GM18520 (cell line): ENCODE measurements around the gene RAB3D.

Source experiments
- ATAC-seq: cut with Tn5 transposase; IDR thresholded peaks from one replicate; pipeline ENCODE4 v1.9.1; 2021; ENCODE audit not compliant: unreplicated experiment

RAB3D gene

GRCh38 chr19:11299946-11300810 is 39.3 kb downstream of the RAB3D start:
- ATAC-seq: no peak

DNA sequence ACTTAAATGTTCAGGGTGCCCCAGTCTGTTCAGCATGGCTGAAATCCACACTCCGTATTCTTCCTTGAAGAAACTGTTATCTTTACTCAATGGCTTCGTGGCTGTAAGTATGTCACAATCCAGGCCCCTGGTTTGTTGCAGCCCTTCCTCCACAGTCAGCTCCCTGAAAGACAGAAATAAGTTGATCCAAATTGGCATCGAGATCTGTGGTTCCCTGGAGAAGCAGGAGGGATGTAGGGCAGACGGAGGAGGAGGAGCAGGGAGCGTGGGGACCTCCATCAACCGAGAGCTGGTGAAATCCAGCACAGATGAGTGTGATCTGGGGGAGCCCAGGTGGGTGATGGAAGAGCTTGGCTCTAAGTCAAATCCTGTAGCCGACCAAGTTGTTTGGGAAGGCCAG is 43.2 kb downstream of the RAB3D start:
- no peak for ATAC-seq

DNA sequence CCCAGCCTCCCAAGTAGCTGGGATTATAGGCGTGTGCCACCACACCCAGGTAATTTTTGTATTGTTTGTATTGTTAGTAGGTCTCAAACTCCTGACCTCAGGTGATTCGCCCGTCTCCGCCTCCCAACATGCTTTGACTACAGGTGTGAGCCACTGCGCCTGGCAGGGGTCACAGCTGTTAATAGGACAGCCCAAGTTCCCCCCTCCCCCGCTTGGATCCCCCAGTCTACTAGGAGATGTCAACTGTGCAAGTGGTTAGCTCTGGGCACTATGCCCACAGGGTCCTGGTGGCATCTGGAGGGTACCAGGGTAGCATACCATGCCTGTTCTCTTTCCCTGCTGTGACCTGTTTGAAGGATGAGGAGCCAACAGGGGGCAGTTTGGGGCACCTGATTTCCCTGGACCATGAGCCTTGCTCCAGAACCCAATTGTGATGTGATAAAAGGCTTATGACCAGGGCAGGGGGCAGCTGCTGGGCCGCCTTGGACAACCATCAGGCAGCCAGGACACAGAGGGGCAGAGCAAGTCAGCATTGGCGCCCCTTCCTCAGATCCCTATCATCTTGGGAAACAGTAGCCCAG is 43.7 kb downstream of the RAB3D start, which contains the start of gene TSPAN16:
Gene TSPAN16, plus strand, starts transcription at position 496 of the 581 bp plus-strand sequence. CDS start 138 bp downstream, outside the sequence.
- no peak for ATAC-seq

DNA sequence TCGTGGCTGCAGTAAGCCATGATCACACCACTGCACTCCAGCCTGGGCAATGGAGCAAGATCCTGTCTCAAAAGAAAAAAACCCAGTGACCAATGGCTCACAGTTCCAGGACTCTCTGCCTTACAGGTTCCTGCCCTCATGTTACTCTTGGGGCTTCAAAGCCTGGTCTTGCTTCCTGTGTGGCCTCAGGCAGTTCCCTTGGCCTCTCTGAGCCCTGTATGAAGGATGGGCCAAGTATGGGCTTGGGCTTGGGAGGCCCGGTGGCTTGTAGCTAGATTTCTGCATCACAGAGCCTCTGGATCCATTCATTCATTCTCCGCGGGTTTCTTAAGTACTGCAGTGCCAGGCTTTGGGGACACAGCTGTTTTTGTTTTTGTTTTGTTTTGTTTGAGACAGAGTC is 44.3 kb downstream of the RAB3D start:
- ATAC-seq: no peak

DNA sequence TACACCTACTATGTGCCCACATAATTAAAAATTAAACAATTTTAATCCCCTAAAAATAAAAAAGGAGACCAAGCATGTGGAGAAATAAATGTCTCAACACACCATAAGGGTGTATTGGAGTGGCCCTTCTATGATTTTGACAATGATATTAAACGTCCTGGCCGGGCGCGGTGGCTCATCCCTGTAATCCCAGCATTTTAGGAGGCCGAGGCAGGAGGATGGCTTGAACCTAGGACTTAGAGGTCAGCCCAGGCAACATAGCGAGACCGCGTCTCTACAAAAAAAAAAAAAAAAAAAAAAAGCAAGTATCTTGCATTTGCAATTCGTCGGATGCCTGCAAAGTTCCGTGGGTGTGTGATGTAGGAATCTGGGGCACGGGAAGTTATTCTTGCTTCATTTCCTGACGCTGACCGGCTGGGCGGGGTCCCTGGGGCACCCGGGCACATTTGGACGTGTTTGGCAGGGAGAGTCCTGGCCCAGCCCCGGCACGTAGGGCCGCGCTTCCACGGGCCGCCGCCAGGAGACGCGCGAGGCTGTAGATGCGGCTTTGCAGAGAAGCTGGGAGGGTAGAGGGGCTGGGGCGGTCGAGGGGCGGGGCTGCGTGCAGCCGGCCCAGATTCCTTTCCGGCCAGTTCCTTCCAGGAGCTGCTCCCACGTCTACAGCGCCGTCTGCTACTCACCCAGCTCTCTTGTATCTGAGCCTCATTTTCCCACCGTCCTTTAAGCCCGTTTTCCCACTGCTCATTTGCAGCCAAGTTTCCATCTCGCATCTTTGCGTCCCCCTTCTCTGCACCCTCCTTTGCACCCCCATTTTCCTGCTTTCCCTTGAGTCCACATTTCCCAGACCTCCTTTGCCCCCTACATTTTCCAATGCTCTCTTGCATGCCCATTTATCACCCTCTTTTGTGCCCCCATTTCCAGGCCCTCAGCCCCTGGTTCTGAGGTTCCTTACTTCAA is 45.7 kb downstream of the RAB3D start:
- no peak for ATAC-seq

- ATAC-seq: no peak
Observed at GRCh38 chr19:11291991-11292390, 47.5 kb downstream of the RAB3D start.

DNA sequence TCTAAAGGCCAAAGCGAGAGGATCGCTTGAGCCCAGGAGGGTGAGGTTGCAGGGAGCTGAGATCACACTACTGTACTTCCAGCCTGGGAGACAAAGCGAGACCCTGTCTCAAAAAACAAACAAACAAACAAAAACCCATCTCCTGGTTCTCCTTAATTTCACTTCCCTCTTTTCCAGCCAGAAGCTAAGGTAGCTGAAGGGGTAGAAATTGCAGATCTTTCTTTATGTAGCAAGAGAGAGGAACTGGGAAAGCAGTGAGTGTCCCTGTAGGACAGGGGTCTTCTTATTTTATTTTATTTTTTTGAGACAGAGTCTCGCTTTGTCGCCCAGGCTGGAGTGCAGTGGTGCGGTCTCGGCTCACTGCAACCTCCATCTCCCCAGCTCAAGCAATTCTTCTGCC is 48.0 kb downstream of the RAB3D start:
- no peak for ATAC-seq

GRCh38 chr19:11290256-11290655 is 49.2 kb downstream of the RAB3D start:
- ATAC-seq: no peak

- ATAC-seq: no peak
Observed at GRCh38 chr19:11288349-11288748, 51.1 kb downstream of the RAB3D start.

- ATAC-seq: no peak
Observed at GRCh38 chr19:11286312-11286974, 53.0 kb downstream of the RAB3D start.

- no peak for ATAC-seq
Observed at GRCh38 chr19:11284515-11284914, 54.9 kb downstream of the RAB3D start.

- ATAC-seq: no peak
Observed at GRCh38 chr19:11281356-11282049, 58.0 kb downstream of the RAB3D start.

GRCh38 chr19:11279505-11280236 is 59.8 kb downstream of the RAB3D start:
- ATAC-seq: no peak

DNA sequence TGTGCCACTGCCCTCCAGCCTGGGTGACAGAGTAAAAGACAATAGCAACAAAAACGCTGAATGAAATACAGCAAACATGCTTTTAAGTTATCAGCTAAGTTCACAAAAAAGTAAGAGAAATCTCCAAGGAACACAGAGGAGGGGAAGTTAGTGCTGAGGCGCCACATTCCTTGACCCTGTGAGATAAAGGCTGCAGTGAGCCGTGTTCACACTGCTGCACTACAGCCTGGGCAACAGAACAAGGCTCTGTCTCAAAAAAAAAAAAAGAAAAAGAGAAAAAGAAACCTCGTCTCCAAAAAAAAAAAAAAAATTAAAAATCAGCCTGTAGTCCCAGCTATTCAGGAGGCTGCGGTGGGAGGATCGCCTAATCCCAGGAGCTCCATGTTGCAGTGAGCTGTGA is 60.8 kb downstream of the RAB3D start:
- no peak for ATAC-seq

DNA sequence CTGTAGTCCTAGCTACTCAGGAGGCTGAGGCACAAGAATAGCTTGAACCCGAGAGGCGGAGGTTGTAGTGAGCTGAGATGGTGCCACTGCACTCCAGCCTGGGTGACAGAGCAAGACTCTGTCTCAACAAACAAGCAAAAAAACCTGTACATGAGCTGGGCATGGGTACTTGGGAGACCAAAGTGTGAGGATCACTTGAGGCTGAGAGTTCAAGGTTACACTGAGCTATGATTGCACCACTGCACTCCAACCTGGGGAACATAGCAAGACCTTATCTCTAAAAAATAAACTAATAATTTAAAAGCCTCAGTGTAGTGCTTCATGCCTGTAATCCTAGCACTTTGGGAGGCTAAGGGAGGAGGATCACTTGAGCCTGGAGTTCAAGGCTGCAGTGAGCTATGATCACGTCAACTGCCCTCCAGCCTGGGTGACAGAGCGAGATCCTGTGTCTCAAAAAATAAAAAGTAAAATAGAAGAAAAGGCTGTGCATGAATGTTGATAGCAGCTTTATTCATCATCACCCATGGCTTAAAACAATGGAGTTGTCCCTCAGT is 64.8 kb downstream of the RAB3D start:
- no peak for ATAC-seq

DNA sequence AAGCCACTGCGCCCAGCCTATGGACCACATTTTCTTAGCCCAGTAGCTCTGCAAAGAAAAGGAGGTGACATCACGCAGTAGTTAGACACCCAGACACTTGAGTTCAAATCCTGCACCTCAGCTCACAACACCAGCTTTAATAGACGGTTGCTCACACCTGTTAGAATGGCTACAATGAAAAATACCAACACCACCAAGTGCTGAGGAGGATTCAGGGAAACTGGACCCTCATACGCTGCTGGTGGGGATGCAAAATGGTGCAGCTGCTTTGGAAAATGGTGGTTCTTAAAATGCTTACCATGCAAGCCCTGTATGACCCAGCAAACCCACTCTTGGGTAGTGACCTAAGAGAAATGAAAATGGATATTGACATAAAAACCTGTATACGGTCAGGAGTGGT is 65.5 kb downstream of the RAB3D start:
- no peak for ATAC-seq

DNA sequence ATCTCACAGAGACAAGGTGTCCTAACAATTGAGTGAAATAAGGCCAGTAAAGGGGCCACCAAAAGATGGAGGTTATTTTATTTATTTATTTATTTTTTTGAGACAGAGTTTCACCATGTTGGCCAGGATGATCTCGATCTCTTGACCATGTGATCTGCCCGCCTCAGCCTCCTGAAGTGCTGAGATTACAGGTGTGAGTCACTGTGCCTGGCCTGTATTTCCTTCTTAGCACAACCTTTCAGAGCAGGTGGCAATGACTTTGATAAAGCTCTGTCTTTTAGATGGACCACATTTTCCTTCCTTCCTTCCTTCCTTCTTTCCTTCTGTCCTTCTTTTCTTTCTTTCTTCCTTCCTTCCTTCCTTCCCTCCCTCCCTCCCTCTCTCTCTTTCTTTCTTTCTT is 66.2 kb downstream of the RAB3D start:
- no peak for ATAC-seq
